ENCODE data around the gene TNFSF13. TPM values are rescaled to one million over a fixed set of nuclear protein-coding genes. Genes with fewer than 3 reads are reported as not detected.

TNFSF13 gene
- total and polyA plus RNA-seq, 2 donors (not counting 1 experiment from before 2014, with no cell fraction given), result 14.7 to 20.2 TPM

DNA sequence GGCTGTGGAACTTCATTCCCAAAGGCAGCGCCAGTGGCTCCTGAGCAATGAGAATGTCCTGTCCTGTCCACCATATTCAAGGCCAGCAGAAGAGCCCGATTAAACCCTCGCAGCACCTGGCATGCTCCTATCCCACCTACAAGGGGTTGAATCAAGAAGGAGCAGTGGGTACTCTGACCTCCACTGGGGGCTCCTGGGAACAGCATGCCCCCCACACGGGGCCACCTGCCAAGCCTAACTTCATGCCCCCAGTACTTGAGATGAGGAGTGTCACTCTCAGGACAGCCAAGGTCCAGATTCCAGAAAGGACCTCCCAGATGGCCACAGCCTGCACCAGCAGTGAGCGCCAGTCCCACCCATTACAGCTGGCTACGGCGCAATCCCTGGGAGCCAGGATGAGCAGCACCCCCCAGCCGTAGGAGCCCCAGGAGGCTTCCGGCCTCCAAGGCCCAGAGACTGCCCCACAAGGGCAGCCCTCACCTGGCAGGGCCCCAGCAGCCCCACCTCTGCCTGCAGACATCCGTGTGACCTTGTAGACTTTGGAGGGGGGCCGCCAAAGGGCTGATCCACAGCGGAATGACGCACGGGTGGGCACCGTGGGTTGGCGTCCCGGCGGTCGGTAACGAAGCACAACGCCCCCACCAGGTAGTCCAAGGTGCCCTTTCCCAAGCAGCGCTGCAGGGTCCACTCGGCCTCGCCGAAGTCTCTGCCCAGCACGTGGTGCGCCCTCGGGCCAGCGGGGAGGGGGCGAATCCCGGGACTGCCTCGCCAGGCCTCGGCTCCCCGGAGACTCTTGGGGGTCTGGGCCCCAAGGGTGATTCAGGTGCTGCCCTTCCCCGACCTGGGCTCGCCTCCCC lies 24.1 kb downstream of the TNFSF13 start:
- Mint-ChIP-seq H3K4me3 (peak overlapping the region; percentile 100), H3K27ac (peak overlapping the region; percentile 100), H3K4me1 (peaks cover 65% of the 10 kb centered on the region), H3K27me3 (no peaks in the 10 kb centered on the region), H3K9me3 (ENCODE audit: insufficient read depth) (no peaks in the 10 kb centered on the region)
- Histone ChIP-seq H2AFZ (ENCODE audit: insufficient read depth, low read depth, low read length, poor library complexity, severe bottlenecking) (peak overlapping the region; percentile 86), H3K4me2 (replicated peaks; ENCODE audit: low read depth, low read length, poor library complexity, severe bottlenecking) (peak overlapping the region; percentile 78), H3K4me1 (ENCODE audit: control insufficient read depth in 2 of 2, insufficient read depth in 2 of 2, low read length in 2 of 2) (peaks cover 48 to 72% of the 10 kb centered on the region in 2 donors), H3K27ac (ENCODE audit: low read length in 2 of 2) (peak overlapping the region in 1 of 2 donors; percentile 95), H3K79me2 (ENCODE audit: control insufficient read depth, insufficient read depth, low read length) (peaks cover 48% of the 10 kb centered on the region), H3K4me3 (ENCODE audit: control extremely low read depth in 1 of 5, extremely low read depth in 1 of 5, insufficient read depth in 1 of 5, low read depth in 2 of 5, low read length in 4 of 5) (peak overlapping the region in 4 of 5 experiments; percentile 77 to 90 (median 82)), H3K9ac (ENCODE audit: low read length) (peak overlapping the region; percentile 85), H3K9me3 (ENCODE audit: control extremely low read depth in 1 of 3, control insufficient read depth in 2 of 3, insufficient read depth in 1 of 3, low read length in 2 of 3) (no peaks in the 10 kb centered on the region), H3K36me3 (replicated peaks in 1 of 2; ENCODE audit: control extremely low read depth in 1 of 2, control insufficient read depth in 1 of 2, extremely low read depth in 1 of 2, insufficient read depth in 2 of 2, low read length in 1 of 2) (peaks cover 4 to 32% of the 10 kb centered on the region in 2 experiments), H3K27me3 (replicated peaks in 1 of 4; ENCODE audit: control extremely low read depth in 1 of 4, control insufficient read depth in 3 of 4, insufficient read depth in 4 of 4, low read length in 3 of 4) (no peaks in the 10 kb centered on the region), H4K20me1 (ENCODE audit: control insufficient read depth, insufficient read depth, low read length, poor library complexity, severe bottlenecking) (peaks cover 13% of the 10 kb centered on the region)
- peak; percentile 18 for DNase-seq
- ChIA-PET CTCF (interaction anchor here (1.2 to 4.5 kb wide), 4 partner anchors 9 to 104 kb away, joined by 3 to 50 read pairs (median 23); partner anchors contain the start of genes SENP3, TNFSF13, TP53 and WRAP53), POLR2A (interaction anchor here (0.6 to 2.4 kb wide), 8 partner anchors 8 to 274 kb away, joined by 3 to 25 read pairs (median 6); partner anchors contain the start of genes SAT2, TP53 and WRAP53)
- intact Hi-C loops (cut with micrococcal nuclease), result loop anchor here (1.0 to 10.0 kb wide), 3 partner anchors 10 to 538 kb away; partner anchors contain the start of genes SENP3 and SLC16A11
- WGBS (ENCODE audit: insufficient coverage), result 85% methylated on average over 35 of the region's 36 CpGs
- ATAC-seq (ENCODE audit: low read depth), result no peak
- no peak for TF ChIP-seq EZH2 (IDR thresholded peaks at IDR 0.05; ENCODE audit: borderline replicate concordance, insufficient read depth, low read depth, low read length, poor library complexity, severe bottlenecking)
- TF ChIP-seq, protein P1, sequence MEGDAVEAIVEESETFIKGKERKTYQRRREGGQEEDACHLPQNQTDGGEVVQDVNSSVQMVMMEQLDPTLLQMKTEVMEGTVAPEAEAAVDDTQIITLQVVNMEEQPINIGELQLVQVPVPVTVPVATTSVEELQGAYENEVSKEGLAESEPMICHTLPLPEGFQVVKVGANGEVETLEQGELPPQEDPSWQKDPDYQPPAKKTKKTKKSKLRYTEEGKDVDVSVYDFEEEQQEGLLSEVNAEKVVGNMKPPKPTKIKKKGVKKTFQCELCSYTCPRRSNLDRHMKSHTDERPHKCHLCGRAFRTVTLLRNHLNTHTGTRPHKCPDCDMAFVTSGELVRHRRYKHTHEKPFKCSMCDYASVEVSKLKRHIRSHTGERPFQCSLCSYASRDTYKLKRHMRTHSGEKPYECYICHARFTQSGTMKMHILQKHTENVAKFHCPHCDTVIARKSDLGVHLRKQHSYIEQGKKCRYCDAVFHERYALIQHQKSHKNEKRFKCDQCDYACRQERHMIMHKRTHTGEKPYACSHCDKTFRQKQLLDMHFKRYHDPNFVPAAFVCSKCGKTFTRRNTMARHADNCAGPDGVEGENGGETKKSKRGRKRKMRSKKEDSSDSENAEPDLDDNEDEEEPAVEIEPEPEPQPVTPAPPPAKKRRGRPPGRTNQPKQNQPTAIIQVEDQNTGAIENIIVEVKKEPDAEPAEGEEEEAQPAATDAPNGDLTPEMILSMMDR (IDR thresholded peaks at IDR 0.05), result no peak
